ENCODE results near the gene SEC11A.

Gene SEC11A

DNA sequence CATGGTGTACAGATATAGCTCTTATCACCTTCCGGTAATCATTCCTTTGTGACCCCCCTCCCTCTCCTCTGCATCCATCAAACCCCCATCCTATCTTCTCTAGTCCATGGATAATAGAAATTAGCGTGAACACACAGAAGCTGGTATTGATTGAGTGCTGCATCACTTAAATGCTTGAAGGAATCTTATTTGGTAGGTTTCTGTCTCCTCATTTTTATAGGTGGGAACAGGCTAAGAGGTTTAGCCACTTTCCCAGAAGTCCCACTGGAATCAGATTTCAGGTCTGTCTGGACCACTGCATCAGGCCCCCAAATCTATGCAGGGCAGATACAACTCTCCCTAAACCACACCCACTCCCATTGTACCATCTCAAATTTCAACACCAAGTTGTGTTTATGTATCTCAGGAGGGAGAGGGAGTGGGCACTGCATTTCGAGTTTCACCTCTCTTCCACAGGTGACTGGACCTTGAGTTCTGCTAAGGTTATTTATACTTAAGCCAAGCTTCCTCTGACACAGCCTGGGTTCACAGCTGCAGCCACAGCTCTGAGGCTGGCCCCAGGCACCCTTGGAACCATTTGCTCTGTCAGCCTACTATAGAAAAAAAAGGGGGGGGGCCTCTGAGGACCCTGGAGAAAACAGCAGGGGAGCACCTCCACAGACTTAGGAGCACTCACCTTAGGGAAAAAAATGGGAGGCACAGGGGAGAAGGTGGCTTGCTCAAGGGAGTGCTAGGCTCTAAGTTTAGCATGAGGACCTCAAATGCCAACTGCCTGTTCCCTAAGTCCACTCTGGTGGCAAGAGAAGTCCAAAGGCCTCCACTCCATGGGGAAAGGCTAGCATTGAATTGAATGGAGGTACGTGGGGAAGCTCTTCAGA lies 55.8 kb downstream of the SEC11A start:
- Histone ChIP-seq H3K4me1 (ENCODE audit: control insufficient read depth, insufficient read depth, low read length) (peaks cover 3% of the 10 kb centered on the region), H3K27me3 (ENCODE audit: control insufficient read depth, insufficient read depth, low read length) (no peaks in the 10 kb centered on the region), H3K36me3 (ENCODE audit: control insufficient read depth, insufficient read depth, low read length) (no peaks in the 10 kb centered on the region), H3K27ac (ENCODE audit: low read depth, low read length) (no peak overlapping the region), H3K4me3 (ENCODE audit: low read length) (no peak overlapping the region), H3K9ac (ENCODE audit: low read length) (no peak overlapping the region)

DNA sequence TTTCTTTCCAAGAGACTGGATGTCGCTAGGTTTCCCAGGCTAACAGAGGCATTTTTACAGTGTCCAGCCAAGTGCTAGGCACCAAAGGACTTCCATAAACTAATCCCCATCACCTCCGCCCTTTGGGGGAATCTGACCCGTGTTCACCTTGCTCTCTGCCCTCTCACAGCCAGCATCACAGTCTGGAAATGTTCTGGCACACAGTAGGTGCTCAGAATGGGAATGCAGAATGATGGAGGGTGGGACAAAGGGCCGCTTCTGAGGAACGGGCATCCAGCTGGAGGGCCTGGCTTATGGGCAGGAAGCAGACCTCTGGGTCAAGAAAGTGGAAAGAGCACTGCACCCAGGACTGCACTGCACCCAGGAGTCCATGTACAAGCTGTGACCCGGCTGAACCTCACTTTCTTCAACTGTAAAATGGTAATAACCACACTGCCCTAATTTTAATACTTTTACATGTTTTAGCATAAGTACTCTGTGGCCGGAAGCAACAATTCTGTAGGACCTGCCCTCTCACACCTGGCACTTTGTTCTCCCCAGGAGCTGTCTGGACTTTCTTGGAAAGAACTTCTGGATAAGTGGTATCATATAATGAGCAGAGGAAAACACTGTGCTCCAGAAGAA lies 57.0 kb downstream of the SEC11A start:
- H3K4me3 ChIP-seq (ENCODE audit: low read length), result peak overlapping the region; percentile 68
- H3K27ac ChIP-seq (ENCODE audit: low read depth, low read length), result peak overlapping the region; percentile 76
- no peaks in the 10 kb centered on the region for H3K27me3 ChIP-seq (ENCODE audit: control insufficient read depth, insufficient read depth, low read length)
- peak overlapping the region; percentile 49 for H3K9ac ChIP-seq (ENCODE audit: low read length)
- no peaks in the 10 kb centered on the region for H3K36me3 ChIP-seq (ENCODE audit: control insufficient read depth, insufficient read depth, low read length)
- H3K4me1 ChIP-seq (ENCODE audit: control insufficient read depth, insufficient read depth, low read length), result peaks cover 3% of the 10 kb centered on the region

- Histone ChIP-seq H3K36me3 (ENCODE audit: control insufficient read depth, insufficient read depth, low read length) (no peaks in the 10 kb centered on the region), H3K27ac (ENCODE audit: low read depth, low read length) (peak within 1 kb of the TSS; percentile 76), H3K9ac (ENCODE audit: low read length) (peak within 1 kb of the TSS; percentile 51), H3K4me3 (ENCODE audit: low read length) (peak within 1 kb of the TSS; percentile 68), H3K4me1 (ENCODE audit: control insufficient read depth, insufficient read depth, low read length) (peaks cover 9% of the 10 kb centered on the region), H3K27me3 (ENCODE audit: control insufficient read depth, insufficient read depth, low read length) (no peaks in the 10 kb centered on the region)
Measured at GRCh38 chr15:84658080-84658787, 57.7 kb downstream of the SEC11A start, which contains the start of gene NMB. TSS of gene NMB (minus strand) at chr15:84658199. CDS start at chr15:84658152, 47 bp downstream.

- H3K36me3 ChIP-seq (ENCODE audit: control insufficient read depth, insufficient read depth, low read length), result no peaks in the 10 kb centered on the region
- no peaks in the 10 kb centered on the region for H3K27me3 ChIP-seq (ENCODE audit: control insufficient read depth, insufficient read depth, low read length)
- H3K4me3 ChIP-seq (ENCODE audit: low read length), result peak overlapping the region; percentile 68
- H3K9ac ChIP-seq (ENCODE audit: low read length), result peak overlapping the region; percentile 51
- peaks cover 13% of the 10 kb centered on the region for H3K4me1 ChIP-seq (ENCODE audit: control insufficient read depth, insufficient read depth, low read length)
- peak overlapping the region; percentile 76 for H3K27ac ChIP-seq (ENCODE audit: low read depth, low read length)
Measured at GRCh38 chr15:84657748-84658079, 58.2 kb downstream of the SEC11A start.

- Histone ChIP-seq H3K27ac (ENCODE audit: low read depth, low read length) (no peak overlapping the region), H3K9ac (ENCODE audit: low read length) (no peak overlapping the region), H3K27me3 (ENCODE audit: control insufficient read depth, insufficient read depth, low read length) (no peaks in the 10 kb centered on the region), H3K4me1 (ENCODE audit: control insufficient read depth, insufficient read depth, low read length) (peaks cover 14% of the 10 kb centered on the region), H3K4me3 (ENCODE audit: low read length) (peak overlapping the region; percentile 68), H3K36me3 (ENCODE audit: control insufficient read depth, insufficient read depth, low read length) (no peaks in the 10 kb centered on the region)
Measured at GRCh38 chr15:84656972-84657371, 59.0 kb downstream of the SEC11A start.

DNA sequence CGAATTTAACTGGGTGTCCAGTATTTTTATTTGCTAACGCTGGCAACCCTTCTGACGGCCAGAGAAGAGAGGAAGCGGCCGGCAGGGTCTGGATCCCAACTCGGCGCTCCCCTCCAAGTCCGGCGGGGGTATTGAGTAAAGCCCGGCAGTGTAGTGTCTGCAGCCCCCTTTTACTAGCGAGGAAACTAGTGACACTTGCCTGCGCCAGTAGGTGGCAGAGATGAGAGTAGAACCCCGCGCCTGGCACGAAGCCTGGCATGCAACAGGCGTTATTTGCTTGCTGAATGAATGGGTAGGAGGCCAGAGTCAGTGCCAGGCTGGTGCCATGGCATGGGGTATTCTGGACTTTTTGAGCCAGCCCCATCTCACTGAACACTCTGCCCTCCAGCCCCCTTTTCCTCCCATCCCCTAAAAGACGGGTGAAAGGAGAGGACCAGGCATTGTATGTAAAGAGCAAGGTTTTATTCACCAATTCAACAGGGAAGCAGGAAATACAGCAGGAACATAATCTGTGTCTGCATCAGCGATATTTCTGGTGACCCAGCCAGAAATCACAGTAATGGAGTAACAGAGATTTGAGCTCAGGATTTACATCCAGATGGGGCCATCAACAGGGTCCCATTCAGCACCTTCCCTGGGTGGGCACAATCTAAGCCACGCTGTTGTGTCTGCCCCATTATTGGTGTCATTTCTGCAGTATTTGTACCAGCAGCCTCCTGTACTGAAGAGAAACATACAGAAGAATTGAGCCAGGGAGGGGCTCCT lies 61.1 kb downstream of the SEC11A start:
- Histone ChIP-seq H3K4me1 (ENCODE audit: control insufficient read depth, insufficient read depth, low read length) (peaks cover 14% of the 10 kb centered on the region), H3K27ac (ENCODE audit: low read depth, low read length) (peak overlapping the region; percentile 86), H3K4me3 (ENCODE audit: low read length) (peak overlapping the region; percentile 98), H3K36me3 (ENCODE audit: control insufficient read depth, insufficient read depth, low read length) (no peaks in the 10 kb centered on the region), H3K27me3 (ENCODE audit: control insufficient read depth, insufficient read depth, low read length) (no peaks in the 10 kb centered on the region), H3K9ac (ENCODE audit: low read length) (no peak overlapping the region)

DNA sequence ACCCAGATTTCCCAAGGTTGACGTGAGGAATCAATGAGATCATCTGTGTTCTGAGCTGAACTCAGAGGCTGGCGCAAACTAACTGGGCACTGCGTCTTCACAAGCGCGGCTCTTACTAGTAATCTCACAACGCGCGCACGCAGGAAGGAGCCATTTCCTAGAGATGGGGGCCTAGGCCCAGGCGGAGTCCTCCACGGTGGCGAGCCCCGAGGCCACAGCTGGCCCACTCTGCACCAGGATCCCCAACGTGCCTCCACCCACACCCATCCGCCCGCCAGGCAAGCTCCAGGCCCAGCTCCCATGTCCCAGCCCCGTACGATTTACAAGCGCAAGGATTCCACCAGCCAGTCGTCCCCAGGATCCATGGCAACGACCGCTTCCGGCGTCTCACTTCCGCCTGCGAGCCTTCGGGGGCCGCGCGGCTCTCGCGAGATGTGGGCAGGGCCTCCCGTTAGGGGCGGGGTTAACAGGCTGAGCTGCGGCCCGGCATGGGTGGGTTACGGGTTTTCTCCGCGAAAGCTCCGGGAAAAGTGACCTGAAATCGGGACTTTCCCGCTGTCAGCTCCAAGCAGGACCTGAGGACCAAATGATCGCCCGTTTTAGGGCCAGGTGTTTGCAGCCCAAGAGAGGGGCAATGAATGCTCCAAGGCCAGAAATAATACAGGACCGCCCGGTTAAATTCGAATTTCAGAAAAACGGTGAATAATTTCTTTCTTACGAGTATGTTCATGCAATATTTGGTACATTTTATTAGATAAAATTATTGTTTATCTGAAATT lies 61.8 kb downstream of the SEC11A start, which contains the start of gene WDR73:
WDR73 (minus strand) TSS at position 374 of the 779 bp plus-strand sequence; CDS start at position 365, 9 bp downstream.
- peak within 1 kb of the TSS; percentile 86 for H3K27ac ChIP-seq (ENCODE audit: low read depth, low read length)
- peaks cover 14% of the 10 kb centered on the region for H3K4me1 ChIP-seq (ENCODE audit: control insufficient read depth, insufficient read depth, low read length)
- H3K36me3 ChIP-seq (ENCODE audit: control insufficient read depth, insufficient read depth, low read length), result peaks cover 2% of the 10 kb centered on the region
- H3K4me3 ChIP-seq (ENCODE audit: low read length), result peak within 1 kb of the TSS; percentile 98
- H3K27me3 ChIP-seq (ENCODE audit: control insufficient read depth, insufficient read depth, low read length), result no peaks in the 10 kb centered on the region
- H3K9ac ChIP-seq (ENCODE audit: low read length), result peak within 1 kb of the TSS; percentile 80

DNA sequence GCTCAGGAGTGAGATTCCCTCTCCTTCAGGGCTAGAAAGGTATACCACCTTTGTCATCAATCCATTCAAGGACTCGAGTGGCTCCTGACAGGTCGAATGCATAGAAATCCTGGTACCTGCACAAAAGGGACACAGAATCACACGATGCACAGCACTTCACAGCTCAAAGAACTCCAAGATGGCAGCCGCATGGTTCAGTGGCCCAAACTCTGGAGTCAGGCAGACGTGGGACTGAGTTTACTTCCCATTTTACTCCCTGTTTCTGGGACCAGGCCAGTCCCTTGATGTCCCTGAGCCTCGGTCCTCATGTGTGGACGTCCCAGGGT lies 62.4 kb downstream of the SEC11A start:
- H3K9ac ChIP-seq (ENCODE audit: low read length), result peak overlapping the region; percentile 53
- H3K36me3 ChIP-seq (ENCODE audit: control insufficient read depth, insufficient read depth, low read length), result peaks cover 6% of the 10 kb centered on the region
- H3K27ac ChIP-seq (ENCODE audit: low read depth, low read length), result peak overlapping the region; percentile 86
- peaks cover 11% of the 10 kb centered on the region for H3K4me1 ChIP-seq (ENCODE audit: control insufficient read depth, insufficient read depth, low read length)
- H3K27me3 ChIP-seq (ENCODE audit: control insufficient read depth, insufficient read depth, low read length), result no peaks in the 10 kb centered on the region
- peak overlapping the region; percentile 98 for H3K4me3 ChIP-seq (ENCODE audit: low read length)

GRCh38 chr15:84649706-84650105 lies 66.2 kb downstream of the SEC11A start:
- no peak overlapping the region for H3K9ac ChIP-seq (ENCODE audit: low read length)
- peaks cover 34% of the 10 kb centered on the region for H3K36me3 ChIP-seq (ENCODE audit: control insufficient read depth, insufficient read depth, low read length)
- H3K4me3 ChIP-seq (ENCODE audit: low read length), result no peak overlapping the region
- H3K27ac ChIP-seq (ENCODE audit: low read depth, low read length), result no peak overlapping the region
- no peaks in the 10 kb centered on the region for H3K27me3 ChIP-seq (ENCODE audit: control insufficient read depth, insufficient read depth, low read length)
- peaks cover 11% of the 10 kb centered on the region for H3K4me1 ChIP-seq (ENCODE audit: control insufficient read depth, insufficient read depth, low read length)

GRCh38 chr15:84648539-84648938 lies 67.4 kb downstream of the SEC11A start:
- H3K9ac ChIP-seq (ENCODE audit: low read length), result no peak overlapping the region
- H3K27me3 ChIP-seq (ENCODE audit: control insufficient read depth, insufficient read depth, low read length), result no peaks in the 10 kb centered on the region
- no peak overlapping the region for H3K4me3 ChIP-seq (ENCODE audit: low read length)
- H3K36me3 ChIP-seq (ENCODE audit: control insufficient read depth, insufficient read depth, low read length), result peaks cover 39% of the 10 kb centered on the region
- no peak overlapping the region for H3K27ac ChIP-seq (ENCODE audit: low read depth, low read length)
- peaks cover 8% of the 10 kb centered on the region for H3K4me1 ChIP-seq (ENCODE audit: control insufficient read depth, insufficient read depth, low read length)

DNA sequence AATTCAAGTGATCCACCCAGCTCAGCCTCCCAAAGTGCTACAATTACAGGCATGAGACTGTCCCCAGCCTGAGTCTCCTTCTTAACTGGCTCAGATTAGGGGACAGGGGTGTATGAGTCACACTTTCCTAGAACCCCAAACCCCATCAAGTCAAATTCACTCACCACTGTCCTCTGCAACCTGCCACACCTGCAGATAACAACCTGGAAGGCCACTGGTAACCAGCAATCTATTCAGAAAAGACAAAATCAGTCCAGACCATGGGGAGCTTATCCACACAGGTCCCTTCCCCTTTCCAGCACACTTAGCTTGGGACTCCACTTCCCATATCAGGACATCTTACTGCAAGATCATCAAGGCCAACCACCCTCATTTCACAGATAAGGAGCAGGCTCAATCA lies 68.2 kb downstream of the SEC11A start:
- no peak overlapping the region for H3K27ac ChIP-seq (ENCODE audit: low read depth, low read length)
- H3K9ac ChIP-seq (ENCODE audit: low read length), result no peak overlapping the region
- peaks cover 45% of the 10 kb centered on the region for H3K36me3 ChIP-seq (ENCODE audit: control insufficient read depth, insufficient read depth, low read length)
- H3K4me3 ChIP-seq (ENCODE audit: low read length), result no peak overlapping the region
- peaks cover 1% of the 10 kb centered on the region for H3K4me1 ChIP-seq (ENCODE audit: control insufficient read depth, insufficient read depth, low read length)
- H3K27me3 ChIP-seq (ENCODE audit: control insufficient read depth, insufficient read depth, low read length), result no peaks in the 10 kb centered on the region

All from rectal smooth muscle tissue (tissue), 1 donor.